OCI-LY1 (cell line): ENCODE results near the gene ERICH3.

Experiments
- EZH2 ChIP-seq: fragments of 200-600 bp; sonication (generic), shearing (Covaris generic); IDR thresholded peaks from 2 replicates; pipeline ENCODE4 v1.8.0; 2017; ENCODE audit warnings: borderline replicate concordance, mixed run types, mild to moderate bottlenecking, antibody characterized with exemption, low read length, moderate library complexity, mixed read lengths
- TF ChIP-seq, protein P1 (sequence below): fragments of 200-600 bp; sonication (generic), shearing (Covaris generic); IDR thresholded peaks from 2 replicates; pipeline ENCODE4 v1.5.1; 2017; ENCODE audit warnings: mild to moderate bottlenecking, antibody characterized with exemption, low read length, moderate library complexity, mixed read lengths

DNA sequence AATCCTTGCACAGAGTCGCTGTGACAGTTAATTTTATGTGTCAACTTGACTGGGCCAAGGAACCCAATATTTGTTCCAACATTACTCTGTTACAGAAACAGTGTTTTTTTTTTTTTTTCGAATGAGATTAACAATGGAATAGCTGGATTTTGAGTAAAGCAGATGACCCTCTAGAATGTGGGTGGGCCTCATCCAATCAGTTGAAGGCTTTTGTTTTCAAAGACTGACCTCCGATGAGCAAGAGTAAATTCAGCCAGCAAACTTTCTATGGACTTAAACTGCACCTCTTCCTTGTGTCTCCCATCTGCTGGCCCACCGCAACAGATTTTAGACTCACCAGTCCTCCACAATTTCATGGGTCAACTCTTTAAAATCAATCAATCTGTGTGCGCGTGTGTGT lies 42.2 kb upstream of the ERICH3 start:
- TF ChIP-seq, protein P1, sequence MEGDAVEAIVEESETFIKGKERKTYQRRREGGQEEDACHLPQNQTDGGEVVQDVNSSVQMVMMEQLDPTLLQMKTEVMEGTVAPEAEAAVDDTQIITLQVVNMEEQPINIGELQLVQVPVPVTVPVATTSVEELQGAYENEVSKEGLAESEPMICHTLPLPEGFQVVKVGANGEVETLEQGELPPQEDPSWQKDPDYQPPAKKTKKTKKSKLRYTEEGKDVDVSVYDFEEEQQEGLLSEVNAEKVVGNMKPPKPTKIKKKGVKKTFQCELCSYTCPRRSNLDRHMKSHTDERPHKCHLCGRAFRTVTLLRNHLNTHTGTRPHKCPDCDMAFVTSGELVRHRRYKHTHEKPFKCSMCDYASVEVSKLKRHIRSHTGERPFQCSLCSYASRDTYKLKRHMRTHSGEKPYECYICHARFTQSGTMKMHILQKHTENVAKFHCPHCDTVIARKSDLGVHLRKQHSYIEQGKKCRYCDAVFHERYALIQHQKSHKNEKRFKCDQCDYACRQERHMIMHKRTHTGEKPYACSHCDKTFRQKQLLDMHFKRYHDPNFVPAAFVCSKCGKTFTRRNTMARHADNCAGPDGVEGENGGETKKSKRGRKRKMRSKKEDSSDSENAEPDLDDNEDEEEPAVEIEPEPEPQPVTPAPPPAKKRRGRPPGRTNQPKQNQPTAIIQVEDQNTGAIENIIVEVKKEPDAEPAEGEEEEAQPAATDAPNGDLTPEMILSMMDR: no peak
- no peak for TF ChIP-seq EZH2
